GM19023 (cell line): ENCODE data around the gene SNX25.

ENCODE experiments used
- ATAC-seq: cut with Tn5 transposase; IDR thresholded peaks from one replicate; pipeline ENCODE4 v1.9.1; 2021; ENCODE audit warnings: mild to moderate bottlenecking, moderate library complexity; ENCODE audit not compliant: unreplicated experiment

The SNX25 gene

GRCh38 chr4:185370268-185370949 is 161.0 kb downstream of the SNX25 start:
- no peak for ATAC-seq

DNA sequence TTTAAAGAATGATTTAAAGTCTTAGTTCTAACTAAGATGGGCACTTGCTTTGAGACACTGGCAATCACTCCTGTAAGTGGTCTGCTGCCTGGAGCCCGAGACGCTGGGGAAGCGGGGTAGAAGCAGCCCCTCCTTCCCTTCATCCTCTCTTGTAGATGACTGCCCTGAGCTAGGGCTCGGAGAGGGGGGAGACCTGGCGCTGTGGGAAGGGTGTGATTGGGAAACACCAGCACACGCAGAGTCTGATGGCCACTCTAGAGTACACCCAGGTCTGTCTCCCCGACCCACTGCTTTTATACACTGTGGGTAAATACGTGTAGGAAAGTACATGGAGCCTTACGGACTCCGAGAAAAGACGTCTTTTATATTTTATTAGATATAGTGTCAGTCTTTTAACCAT is 162.3 kb downstream of the SNX25 start:
- ATAC-seq, result no peak

DNA sequence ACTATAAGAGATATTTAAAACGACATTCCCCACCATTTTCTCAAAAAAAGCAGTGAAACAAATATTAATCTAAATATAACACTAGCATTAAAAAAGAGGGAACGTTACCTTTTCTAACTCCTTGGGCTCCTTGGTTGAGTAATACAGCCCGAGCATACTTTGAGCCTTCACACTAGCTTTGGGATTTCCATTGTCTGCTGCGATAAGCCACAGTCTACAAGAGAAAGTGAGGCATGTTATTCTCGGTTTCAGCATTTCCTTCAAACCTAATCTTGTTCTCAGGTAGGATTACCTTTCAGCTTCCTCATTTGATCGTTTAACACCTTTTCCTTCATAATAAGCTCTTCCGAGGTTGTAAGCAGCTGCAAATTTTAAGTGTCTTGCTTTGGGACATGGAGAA is 164.6 kb downstream of the SNX25 start:
- ATAC-seq, result no peak

- ATAC-seq, result no peak
Measured at GRCh38 chr4:185374573-185374972, 165.2 kb downstream of the SNX25 start.

GRCh38 chr4:185378264-185378663 is 168.9 kb downstream of the SNX25 start:
- ATAC-seq, result no peak

DNA sequence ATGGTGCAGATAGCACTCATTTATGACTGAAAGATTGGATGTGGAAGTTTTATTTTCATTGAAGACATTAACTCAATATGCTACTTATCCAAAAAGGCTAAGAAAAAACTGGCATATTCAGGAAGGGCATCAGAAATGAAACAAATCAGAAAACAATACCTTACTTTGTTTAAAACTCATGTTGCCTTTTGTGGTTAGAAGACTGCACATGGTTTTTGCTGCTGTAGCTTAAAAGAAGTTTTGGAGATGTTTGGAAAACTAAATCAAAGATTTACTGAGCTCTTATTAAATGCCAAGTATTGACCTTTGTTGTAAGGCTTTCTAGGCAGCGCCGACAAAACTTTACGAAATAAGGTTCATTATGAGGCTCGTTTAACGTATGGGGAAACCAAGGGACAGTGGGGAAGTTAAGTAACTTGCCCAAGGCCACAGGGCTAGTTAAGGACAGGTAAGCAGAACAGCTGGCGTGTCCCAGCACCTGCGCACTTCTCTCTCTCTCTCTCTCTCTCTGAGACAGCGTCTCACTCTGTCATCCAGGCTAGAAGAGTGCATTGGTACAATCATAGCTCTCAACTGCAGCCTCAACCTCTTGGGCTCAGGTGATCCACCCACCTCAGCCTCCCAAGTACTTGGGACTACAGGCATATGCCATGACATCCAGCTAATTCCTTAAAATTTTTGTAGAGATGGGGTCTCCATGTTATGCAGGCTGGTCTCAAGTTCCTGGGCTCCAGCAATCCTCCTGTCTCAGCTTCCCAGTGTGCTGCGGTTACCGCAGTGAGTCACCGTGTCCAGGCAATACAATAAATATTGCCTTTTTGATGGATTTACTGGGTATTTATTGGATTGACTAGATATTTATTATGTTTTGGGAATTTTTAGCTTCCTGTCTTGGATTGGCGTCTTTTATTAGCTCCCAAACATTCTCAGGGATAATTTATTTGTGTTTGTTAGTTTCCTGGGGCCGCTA is 170.2 kb downstream of the SNX25 start:
- ATAC-seq, result no peak

- ATAC-seq, result no peak
Measured at GRCh38 chr4:185380320-185380719, 170.9 kb downstream of the SNX25 start.

GRCh38 chr4:185381288-185382196 is 172.1 kb downstream of the SNX25 start:
- no peak for ATAC-seq

DNA sequence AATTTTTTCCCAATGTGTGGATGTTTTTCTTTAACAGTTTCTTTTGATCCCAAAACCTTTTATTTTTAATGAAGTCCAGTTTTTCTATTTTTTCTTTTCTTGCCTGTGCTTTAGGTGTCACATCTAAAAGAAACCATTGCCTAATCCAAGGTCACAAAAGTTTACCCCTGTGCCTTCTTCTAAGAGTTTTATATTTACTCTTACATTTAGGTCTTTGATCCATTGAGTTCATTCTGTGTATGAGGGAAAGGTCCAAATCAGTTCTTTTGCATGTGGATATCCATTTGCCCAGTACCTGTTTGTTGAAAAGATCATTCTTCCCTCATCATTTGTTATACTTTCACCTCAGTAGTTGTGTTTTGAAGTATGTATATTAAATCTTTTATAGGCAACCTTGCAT is 173.4 kb downstream of the SNX25 start:
- no peak for ATAC-seq

GRCh38 chr4:185383451-185383850 is 174.1 kb downstream of the SNX25 start:
- no peak for ATAC-seq

- ATAC-seq, result no peak
Measured at GRCh38 chr4:185384061-185384460, 174.7 kb downstream of the SNX25 start.

- no peak for ATAC-seq
Measured at GRCh38 chr4:185384930-185385331, 175.5 kb downstream of the SNX25 start.

DNA sequence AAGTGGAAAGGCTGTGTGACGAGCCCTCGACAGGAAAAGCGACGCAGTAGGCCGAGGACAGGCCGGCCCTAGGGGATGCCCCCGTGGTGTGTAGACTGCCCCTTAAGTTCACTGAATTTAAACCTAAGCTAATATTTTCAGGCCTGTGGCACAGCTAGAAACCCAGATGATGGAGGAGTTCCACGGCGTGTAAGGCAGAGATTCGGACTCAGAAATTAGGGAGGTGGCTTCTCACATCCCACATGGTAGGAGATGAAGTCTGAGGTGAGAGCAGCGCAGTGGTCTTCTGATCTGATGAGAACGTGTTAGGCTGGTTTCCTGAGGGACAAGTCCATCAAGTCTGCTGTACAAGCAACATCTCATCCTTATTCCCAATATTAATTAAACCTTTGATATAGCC is 178.6 kb downstream of the SNX25 start:
- no peak for ATAC-seq

- ATAC-seq, result no peak
Measured at GRCh38 chr4:185390941-185391340, 181.5 kb downstream of the SNX25 start.

DNA sequence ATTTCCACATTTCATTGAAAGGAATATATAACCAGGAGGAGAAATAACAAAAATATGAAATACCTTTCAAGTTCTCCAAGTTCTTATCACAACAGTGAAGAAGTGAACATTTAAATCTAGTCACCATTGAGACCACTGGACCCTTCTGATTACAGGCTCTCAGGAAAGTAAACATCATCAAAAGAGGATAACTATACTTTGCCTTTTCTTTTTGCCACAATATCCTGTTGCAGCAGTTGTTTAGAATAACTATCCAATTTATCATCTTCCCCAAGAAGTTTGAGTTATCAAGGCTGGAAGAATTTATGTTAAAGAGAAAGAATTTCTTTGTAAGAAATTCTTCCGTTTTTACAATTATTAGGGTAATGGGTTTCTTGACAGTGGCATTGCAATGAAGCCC is 182.8 kb downstream of the SNX25 start:
- no peak for ATAC-seq

GRCh38 chr4:185394568-185395237 is 185.3 kb downstream of the SNX25 start:
- no peak for ATAC-seq

GRCh38 chr4:185395238-185395955 is 186.0 kb downstream of the SNX25 start, which contains the start of gene LRP2BP:
Gene LRP2BP (minus strand): TSS chr4:185395924. CDS start chr4:185378186, 17,738 bp downstream.
- no peak for ATAC-seq

DNA sequence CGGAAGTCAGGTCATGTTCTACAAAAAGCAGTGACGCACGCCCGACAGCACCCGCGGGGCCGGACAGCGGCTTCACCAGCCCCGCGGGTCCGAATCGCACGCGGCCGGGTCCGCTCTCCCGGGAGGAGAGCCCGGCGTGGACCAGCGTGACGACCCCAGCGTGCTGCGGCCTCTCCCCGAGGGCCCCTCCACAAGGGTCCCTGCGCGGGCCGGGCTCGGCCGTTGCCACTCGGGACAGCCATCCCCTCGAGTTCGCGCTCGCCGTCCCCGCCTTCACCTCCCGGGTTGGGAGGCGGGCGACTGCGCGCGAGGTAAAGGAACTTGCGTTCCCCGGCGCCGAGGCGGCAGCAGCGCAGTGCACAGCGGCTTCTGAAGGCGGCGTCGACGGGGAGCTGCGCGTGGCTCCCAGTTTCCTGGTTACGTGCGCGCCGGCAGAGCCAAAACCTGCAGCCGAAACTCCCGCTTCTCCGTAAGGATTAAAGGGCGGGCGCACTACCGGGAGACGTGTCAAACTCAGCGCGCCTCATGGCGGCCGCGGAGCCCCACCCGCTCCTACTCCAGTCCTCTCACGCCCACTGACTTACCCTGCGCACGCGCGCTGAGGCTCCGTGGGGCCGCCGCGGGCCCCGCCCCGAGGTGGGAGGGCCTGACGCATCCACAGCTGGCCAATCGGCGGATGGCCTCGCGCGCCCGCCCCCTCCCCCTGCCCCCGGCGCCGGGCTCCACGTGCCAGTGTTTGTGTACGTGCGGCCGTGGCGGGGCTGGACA is 186.7 kb downstream of the SNX25 start:
- ATAC-seq, result peak; percentile 83
